Ramos (cell line): Measurements from ENCODE around the gene PRXL2C.
"Not testable (repeated sequence)": the region's sequence is repeated elsewhere in the genome, so short reads cannot be mapped to it uniquely, and the experiment has no call there.

ENCODE experiments used
- in situ Hi-C: fragments of 300-500 bp; cut with MboI; formaldehyde crosslinking; loops from one replicate; pipeline ENCODE4 v1.14.3; 2022; ENCODE audit warnings: low sequenced_read_pairs; ENCODE audit not compliant: unreplicated experiment

The PRXL2C gene, protein sequence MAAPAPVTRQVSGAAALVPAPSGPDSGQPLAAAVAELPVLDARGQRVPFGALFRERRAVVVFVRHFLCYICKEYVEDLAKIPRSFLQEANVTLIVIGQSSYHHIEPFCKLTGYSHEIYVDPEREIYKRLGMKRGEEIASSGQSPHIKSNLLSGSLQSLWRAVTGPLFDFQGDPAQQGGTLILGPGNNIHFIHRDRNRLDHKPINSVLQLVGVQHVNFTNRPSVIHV

DNA sequence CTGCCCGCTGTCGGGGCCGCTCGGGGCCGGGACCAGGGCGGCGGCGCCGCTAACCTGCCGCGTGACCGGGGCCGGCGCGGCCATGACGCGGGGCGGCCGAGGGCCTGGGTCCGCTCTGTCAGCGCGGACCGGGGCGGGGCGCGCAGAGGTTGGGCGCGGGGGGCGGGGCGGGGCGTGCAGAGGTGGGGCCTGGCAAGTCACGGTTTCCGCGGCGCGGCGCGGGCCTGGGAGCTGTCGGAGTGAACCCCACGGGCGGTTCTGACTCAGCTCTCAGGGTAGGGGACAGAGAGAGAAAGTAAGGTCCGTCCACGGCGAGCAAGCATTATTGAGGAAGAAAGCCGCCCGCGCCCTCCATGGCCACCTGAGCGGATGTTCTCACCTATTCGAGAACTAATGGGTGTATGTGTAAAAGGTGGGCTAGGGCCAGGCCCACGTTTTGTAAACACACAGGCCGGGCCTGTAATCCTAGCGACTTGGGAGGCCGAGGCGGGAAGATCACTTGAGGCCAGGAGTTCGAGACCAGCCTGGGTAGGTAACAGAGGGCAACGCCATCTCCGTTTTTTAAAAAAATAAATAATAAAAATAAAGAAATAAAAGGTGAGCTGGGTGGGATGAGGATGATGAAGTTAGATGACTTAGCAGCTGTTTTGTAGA is at the start of gene PRXL2C:
Gene PRXL2C (minus strand): TSS at position 120 of the 654 bp plus-strand sequence. CDS start 36 bp downstream, at position 84.
- in situ Hi-C loops: no loop called here

DNA sequence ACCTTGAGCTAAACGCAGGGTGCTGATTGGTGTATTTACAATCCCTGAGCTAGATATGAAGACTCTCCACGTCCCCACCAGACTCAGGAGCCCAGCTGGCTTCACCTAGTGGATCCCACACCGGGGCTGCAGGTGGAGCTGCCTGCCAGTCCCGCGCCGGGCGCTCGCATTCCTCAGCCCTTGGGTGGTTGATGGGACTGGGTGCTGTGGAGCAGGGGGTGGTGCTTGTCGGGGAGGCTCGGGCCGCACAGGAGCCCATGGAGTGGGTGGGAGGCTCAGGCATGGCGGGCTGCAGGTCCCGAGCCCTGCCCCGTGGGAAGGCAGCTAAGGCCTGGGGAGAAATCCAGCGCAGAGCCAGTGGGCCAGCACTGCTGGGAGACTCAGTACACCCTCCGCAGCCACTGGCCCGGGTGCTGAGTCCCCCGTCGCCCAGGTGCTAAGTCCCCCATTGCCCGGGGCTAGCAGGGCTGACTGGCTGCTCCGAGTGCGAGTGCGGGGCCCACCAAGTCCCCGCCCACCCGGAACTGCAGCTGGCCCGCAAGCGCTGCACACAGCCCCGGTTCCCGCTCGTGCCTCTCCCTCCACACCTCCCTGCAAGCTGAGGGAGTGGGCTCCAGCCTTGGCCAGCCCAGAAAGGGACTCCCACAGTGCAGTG is 45.7 kb upstream of the PRXL2C start:
- in situ Hi-C loops: not testable (repeated sequence)

DNA sequence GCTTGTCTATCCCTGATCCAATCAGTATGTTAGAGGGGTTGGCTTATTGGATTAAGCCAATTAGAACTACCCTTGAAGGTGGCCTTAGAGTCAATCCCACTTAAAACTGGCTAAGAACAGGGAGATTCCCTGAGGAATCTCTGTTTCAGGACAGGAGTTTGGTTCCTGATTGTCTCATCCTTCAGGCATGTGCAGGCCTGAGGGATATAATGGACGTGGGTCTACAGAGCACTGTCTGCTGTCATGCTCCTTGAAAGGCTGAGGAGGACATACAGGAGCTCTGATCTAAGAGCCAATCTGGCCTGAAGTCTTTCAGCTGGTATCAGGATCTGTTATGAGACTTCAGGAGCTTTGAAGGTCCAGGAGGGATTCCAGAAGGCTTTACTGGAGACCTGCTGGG is 36.2 kb upstream of the PRXL2C start:
- in situ Hi-C loops: no loop called here

DNA sequence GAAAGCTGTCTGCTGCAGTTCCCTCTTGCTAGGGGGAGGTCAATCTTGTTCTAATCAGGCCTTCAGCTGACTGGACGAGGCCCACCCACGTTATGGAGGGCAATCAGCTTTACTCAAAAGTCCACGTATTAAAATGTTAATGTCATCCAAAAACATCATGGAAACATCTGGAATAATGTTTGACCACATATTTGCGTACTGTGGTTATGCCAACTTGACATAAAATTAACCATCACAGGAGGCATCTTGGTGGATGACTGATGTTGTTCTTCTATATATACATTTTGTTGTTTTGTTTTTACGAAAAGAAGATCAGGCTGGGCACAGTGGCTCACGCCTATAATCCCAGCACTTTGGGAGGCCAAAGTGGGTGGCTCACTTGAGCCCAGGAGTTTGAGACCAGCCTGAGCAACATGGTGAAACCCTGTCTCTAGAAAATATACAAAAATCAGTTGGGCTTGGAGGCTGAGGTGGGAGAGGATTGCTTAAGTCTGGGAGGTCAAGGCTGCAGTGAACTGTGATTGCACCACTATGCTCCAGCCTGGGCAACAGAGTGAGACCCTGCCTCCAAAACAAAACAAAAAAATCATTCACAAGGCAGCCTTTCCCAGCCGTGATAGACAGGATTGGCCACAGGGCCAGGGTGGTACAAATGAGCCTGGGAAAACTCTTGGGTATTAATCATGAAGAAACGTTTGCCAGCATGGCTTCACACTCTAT is 33.8 kb upstream of the PRXL2C start:
- in situ Hi-C loops: no loop called here

DNA sequence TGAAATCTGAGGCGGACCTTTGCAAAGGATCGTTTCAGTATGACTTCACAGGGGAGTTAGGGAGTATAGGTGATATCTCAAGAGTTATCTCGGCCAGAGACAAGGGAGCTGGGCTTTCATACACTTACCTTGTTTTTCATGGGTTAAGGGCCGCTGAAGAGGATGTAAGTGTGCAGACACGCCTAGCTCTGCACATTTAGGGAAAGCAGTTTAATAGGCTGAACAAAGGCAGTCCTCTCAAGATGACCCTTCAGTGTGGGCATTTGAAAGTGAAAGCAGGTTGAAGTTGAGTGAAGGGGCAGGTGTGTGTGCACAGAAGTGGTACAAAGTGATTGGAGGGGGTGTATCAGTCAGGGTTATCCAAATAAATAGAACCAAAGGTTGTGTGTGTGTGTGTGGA is 33.1 kb upstream of the PRXL2C start:
- in situ Hi-C loops: no loop called here

DNA sequence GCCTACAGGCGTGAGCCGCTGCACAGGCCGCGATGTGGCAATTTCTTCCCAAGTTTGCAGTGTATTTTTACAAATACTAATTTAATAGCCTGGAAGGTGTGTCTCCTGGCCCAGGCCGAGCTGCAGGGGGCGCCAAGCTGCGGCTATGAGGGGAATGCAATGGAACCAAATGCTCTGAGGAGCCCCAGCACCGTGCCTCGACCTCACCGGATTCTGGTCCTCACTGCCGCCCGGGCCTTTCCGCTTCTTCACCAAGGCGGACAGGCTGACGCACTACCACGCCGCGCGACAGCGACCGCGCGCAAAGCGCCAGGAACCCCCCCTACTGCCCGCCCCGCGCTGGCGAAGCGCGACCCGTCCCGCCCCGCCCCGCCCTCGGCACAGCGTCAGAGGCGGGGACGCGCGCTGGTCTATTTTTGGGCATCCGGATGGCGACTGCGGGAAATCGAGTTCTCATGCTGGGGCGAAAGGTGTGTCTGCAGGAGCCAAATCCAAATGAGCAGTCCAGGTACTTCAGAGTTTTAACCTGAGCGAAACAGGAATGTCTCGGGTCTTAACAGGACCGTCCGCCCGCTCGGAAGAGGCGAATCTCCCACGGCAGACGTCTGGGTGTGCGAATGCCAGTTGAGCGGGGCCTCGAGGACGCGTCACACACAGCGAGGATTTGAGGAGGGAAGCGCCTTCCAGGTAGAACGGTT is 31.7 kb upstream of the PRXL2C start:
- in situ Hi-C loops: no loop called here

DNA sequence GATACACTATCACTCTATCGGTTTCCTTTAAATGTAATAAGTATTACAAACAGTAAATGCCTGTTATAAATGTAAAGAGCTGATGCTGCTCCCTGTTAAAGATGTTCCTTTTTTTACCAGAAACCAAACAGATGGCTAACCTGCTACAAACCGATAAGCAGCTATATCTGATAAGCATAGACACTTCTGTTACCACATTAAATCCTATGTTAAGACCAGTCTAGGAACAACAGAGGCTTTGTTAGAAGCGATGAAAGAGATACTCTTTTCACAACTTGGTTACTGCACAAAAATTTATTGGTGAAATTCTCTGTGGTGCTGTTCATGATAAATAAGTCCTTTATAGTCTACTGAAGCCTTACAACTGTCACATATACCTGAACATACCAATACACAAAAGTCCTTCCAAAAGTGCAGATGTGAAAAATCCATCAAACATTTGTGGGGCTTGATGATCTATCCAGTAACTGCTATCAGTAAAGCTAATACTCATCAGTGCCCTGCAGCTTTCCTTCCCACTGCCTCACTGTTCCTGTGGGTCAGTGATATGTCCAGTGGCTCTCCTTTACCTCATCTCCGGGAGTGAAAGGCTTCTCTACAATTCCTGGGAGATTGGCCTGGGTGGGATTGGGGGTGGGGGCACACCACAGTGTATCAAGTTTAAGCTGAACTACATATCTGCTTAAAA is 25.8 kb upstream of the PRXL2C start:
- in situ Hi-C loops: no loop called here

DNA sequence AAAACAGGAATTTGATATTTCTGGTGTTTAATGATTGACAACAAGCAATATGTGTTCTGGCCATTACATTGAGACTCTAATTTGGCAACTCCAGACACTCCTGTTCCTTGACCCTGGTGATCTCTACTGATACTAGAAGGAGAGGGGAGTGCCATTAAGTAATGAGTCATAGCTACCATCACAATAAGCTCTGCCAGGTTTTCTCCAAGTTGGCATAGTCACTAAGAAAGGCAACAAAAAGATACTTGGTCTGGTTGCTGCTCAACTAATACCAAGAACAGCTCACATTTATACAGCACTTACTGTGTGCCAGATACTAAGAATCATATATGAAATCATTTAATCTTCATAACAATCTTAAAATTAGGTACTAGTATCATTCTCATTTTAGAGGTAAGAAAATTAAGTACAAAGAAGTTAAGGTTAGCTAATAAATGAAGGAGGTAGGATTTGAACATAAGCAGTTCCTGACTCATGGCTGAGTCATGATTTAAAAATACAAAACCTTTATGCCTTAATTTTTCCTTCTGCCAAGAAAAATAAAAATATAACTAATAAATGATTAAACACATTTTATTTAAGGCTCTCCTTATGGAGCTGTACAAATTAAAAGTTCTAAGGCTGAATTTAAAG is 19.9 kb upstream of the PRXL2C start:
- in situ Hi-C loops: no loop called here

DNA sequence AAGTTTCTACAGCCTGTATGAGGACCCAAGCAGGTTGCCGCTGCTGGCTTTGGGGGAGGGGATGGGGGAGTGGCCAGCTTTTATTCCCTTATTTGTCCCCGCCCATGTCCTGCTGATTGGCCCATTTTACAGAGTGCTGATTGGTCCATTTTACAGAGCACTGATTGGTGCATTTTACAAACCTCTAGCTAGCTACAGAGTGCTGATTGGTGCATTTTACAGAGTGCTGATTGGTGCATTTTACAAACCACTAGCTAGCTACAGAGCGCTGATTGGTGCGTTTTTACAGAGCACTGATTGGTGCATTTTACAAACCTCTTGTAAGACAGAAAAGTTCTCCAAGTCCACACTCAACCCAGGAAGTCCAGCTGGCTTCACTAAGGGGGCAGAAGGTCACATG is 18.7 kb upstream of the PRXL2C start:
- in situ Hi-C loops: not testable (repeated sequence)

DNA sequence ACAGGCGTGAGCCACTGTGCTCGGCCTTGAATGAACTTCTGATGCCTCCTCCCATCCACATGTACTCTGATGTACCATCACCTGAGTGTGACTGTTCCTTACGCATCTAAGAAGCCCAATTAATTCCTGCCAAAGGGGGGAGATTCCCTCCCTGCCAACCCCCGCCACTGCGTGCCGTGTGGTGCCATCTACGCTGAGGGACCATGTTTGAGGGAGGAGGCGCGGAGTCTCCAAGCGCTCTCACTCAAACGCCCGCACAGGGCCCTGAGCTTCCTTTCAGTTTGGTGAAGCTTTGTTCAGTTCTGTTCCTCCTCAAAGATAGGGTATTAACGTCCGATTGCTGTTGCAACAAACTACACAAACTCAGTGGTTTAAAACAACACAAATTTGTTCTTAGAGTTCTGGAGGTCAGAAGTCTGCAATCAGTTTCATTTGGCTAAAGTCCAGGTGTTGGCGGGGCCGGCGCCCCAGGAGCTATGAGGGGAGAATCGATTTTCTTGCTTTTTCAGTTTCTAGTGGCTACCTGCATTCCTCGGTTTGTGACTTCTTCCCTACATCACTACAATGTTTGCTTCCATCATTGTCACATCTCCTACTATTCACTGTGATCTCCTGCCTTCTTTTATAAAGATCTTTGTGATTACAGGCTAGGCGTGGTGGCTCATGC is 13.9 kb upstream of the PRXL2C start:
- in situ Hi-C loops: no loop called here

DNA sequence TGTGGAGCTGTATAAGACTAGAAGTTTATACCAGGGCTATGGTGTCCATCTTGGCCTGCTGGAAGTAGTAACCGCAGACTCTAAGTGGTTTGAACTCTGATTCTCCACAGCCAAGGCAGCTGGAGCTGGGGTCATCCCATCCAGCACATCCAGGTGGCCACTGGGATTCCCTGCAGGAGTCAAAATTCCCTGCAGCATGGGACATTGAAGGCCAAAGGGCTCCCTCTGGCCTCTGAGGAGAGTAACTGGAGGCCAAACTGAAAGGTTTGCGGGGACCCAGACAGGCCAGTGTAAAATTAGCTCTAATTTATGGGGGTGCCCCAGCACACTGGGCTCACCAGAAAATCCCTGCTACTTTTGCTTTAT is 12.2 kb upstream of the PRXL2C start:
- in situ Hi-C loops: no loop called here

DNA sequence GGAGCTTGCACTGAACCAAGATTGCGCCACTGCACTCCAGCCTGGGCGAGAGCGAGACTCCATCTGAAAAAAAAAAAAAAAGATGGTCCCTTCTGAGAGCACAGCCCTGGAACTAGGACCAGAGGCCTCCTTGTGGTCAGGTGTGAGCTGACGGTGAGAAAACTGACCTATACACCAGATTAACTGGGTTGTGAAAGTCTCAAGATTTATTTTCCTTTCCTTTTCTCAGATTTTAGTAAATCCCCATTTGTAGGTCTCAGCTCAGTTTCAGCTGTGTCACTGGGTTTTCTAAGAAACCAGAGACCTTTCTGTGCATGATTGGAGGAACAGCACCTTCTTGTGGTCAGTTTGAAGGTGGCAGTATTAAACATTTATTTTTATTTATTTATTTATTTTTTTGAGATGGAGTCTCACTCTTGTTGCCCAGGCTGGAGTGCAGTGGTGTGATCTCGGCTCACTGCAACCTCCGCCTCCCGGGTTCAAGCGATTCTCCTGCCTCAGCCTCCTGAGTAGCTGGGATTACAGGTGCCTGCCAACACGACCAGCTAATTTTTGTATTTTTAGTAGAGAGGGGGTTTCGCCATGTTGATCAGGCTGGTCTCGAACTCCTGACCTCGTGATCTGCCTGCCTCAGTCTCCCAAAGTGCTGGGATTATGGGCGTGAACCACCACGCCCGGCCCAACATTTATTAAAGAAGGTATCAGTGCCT is 11.7 kb upstream of the PRXL2C start:
- in situ Hi-C loops: not testable (repeated sequence)

DNA sequence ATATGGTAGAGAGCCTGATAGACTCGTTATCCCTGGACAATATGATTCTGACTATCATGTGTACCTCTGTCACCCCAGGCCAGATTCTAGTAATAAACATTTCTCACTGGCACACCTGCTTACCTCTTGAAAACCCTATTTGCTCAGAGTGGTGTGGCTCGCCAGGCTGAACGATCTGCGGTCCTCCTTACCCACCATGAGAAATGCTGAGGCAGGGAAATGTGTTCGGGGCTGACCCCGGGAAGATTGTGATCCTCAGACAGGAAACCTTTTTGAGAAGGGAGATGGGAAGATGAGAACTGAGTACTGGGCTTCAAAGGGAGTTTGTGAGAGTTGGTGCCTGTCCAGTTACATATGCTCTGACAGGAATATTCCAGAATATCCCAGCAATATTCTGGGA is 10.7 kb upstream of the PRXL2C start:
- in situ Hi-C loops: no loop called here

DNA sequence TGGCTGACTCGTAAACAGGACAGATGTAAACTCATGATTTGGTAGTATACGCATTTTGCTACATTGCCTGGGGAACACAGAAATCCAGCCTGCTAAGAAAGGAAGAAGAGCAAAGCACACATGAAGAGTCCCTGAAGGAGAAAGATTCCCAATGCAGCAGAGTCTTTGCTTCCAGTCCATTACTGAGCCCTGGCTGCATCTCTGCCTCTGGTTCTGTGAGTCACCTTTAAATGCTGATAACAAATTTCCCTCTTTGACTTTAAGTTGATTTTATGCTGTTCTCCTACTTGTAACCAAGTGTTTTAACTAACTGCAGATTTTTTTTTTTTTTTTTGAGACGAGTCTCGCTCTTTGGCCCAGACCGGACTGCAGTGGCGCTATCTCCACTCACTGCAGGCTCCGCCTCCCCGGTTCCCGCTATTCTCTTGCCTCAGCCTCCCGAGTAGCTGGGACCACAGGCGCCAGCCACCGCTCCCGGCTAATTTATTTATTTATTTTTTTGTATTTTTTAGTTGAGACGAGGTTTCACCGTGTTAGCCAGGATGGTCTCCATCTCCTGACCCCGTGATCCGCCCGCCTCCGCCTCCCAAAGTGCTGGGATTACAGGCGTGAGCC is 8.5 kb upstream of the PRXL2C start:
- in situ Hi-C loops: no loop called here

DNA sequence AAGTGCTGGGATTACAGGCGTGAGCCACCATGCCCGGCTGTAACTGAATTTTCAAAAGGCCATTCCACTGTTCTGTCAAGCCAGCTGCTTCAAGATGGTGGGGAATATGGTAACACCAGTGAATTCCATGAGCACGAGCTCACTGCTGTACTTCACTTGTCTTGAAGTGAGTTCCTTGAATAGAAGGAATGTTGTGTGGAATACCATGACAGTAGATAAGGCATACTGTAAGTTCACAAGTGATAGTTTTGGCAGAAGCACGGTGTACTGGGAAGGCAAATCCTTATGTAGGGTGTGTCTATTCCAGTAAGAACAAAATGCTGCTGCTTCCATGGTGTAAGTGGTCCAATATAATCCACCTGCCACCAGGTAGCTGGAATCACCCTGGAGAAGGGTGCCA is 6.6 kb upstream of the PRXL2C start:
- in situ Hi-C loops: no loop called here

DNA sequence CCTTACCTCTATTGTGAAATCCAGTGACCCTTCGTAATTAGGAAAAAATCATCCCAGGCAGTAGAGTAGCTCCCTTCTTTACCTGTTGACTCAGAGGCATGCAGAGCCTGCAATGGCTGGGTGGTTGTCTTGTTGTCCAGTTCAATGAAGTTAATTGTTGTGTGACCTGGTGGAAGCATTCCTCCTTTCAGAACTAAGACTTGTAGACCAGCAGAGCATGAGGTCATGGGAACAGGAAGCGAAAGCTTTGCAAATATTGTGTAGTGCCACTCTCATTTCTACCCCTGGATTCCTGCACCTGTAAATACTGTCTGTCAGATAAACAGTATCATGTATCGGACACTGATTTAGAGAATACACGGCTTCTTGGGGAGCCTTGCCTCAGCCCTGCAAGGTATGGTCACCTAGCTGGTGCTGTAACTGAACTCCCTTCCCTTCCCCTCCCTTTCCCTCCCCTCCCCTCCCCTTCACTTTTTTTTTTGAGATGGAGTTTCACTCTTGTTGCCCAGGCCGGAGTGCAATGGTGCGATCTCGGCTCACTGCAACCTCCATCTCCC is 5.7 kb upstream of the PRXL2C start:
- in situ Hi-C loops: no loop called here

DNA sequence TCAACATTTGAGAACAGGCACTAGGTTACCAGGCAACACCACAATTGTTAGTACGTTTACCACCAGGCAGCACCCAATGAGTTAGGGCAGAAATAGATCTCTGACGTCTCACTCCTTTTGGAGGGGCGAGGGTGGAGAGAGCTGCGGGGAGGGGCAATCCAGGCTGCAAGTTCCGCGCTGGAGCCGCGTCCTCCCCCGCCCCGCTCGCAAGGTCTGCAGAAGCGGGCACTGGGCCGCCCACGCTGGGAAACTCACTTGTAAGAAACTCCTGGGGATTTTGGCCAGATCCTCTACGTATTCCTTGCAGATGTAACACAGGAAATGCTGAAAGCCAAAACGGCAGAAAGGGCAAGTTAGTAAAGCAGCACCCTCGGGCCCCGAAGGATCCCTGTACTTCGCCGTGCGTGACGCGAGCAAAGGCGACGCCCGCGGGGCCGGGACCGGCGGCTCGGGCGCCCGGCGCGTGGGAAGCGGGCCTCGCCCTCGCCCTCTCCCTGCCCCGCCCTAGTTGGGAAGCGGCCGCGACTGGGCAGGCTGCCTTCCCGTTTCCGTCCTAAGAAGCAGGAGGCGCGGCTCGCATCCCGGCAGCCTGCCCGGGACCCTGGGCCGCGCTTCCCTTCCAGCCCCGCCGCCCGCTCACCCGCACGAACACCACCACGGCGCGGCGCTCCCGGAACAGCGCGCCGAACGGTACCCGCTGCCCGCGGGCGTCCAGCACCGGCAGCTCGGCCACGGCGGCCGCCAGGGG is 493 bp downstream of the PRXL2C start:
- in situ Hi-C loops: no loop called here
